Ishikawa (cell line): ENCODE results near the gene NTSR1.

ENCODE experiments used
- CEBPB ChIP-seq: IDR thresholded peaks from 2 replicates; pipeline ENCODE4 v1.6.1; 2012
- EGR1 ChIP-seq: IDR thresholded peaks from 2 replicates; pipeline ENCODE4 v1.6.1; 2012
- EP300 ChIP-seq: IDR thresholded peaks from 2 replicates; pipeline ENCODE4 v1.6.1; 2012; ENCODE audit warnings: borderline replicate concordance
- MAX ChIP-seq: IDR thresholded peaks from 2 replicates; pipeline ENCODE4 v1.6.1; 2012
- RAD21 ChIP-seq: IDR thresholded peaks from 2 replicates; pipeline ENCODE4 v1.6.1; 2012; ENCODE audit warnings: low read depth
- REST ChIP-seq: IDR thresholded peaks from 2 replicates; pipeline ENCODE4 v1.6.1; 2012; ENCODE audit warnings: low read depth, mild to moderate bottlenecking
- TAF1 ChIP-seq: IDR thresholded peaks from 2 replicates; pipeline ENCODE4 v1.6.1; 2012; ENCODE audit warnings: low read depth, mild to moderate bottlenecking
- TEAD4 ChIP-seq: IDR thresholded peaks from 2 replicates; pipeline ENCODE4 v1.6.1; 2012

GRCh38 chr20:62742550-62742949 is 33.9 kb downstream of the NTSR1 start:
- no peak for TF ChIP-seq REST
- TF ChIP-seq MAX: no peak
- no peak for TF ChIP-seq CEBPB
- TF ChIP-seq EP300: no peak
- no peak for TF ChIP-seq TEAD4
- TF ChIP-seq RAD21: no peak
- no peak for TF ChIP-seq TAF1
- no peak for TF ChIP-seq EGR1
